ENCODE measurements around the gene KIAA0825.

KIAA0825 gene

DNA sequence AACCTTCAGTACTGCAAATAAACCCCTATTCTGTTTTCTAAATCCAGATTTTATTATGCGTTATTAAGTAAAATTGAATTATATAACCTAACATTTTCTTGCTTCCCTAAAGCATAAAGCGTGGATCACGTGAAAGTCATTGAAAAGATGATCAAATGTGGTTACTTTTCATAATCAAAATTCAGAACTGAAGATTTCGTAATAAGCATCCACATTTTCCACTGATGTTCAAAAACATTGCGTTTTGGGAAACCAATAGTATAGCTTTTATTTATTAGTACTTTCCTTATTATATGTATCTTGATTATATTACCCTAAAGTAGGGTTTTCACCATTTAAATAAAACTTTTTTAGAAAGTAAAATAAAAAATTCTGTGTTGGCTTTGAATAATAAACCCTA, 1.9 kb upstream of the KIAA0825 start:
- TF ChIP-seq, protein P1, sequence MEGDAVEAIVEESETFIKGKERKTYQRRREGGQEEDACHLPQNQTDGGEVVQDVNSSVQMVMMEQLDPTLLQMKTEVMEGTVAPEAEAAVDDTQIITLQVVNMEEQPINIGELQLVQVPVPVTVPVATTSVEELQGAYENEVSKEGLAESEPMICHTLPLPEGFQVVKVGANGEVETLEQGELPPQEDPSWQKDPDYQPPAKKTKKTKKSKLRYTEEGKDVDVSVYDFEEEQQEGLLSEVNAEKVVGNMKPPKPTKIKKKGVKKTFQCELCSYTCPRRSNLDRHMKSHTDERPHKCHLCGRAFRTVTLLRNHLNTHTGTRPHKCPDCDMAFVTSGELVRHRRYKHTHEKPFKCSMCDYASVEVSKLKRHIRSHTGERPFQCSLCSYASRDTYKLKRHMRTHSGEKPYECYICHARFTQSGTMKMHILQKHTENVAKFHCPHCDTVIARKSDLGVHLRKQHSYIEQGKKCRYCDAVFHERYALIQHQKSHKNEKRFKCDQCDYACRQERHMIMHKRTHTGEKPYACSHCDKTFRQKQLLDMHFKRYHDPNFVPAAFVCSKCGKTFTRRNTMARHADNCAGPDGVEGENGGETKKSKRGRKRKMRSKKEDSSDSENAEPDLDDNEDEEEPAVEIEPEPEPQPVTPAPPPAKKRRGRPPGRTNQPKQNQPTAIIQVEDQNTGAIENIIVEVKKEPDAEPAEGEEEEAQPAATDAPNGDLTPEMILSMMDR (IDR thresholded peaks at IDR 0.05; ENCODE audit: borderline replicate concordance, insufficient read depth, low read depth, low read length): no peak
- H3K4me3 ChIP-seq (ENCODE audit: low read depth, low read length): no peak overlapping the region

DNA sequence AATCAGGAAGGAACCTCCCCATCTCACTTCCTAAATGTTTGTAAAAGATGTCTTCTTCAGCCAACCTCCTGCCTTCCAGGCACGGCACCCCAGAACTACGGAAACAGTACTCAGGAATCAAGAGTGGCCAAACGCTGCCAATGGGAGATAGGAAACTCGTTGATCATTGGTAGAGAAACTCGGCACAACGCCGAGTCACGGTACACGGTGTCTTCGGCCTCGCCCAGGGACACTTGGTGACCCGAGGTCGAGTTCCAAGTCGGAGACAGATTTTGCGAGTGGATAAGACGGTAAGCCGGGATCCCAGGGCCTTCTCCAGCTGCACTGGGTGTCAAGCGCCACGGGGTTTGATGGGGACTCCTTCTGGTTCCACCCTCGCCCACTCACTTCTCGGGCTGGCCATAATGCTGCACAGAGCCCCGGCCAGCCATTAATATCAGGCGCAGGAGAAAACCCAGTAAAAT, 343 bp downstream of the KIAA0825 start:
- TF ChIP-seq, protein P1 (IDR thresholded peaks at IDR 0.05; ENCODE audit: borderline replicate concordance, insufficient read depth, low read depth, low read length): no peak

DNA sequence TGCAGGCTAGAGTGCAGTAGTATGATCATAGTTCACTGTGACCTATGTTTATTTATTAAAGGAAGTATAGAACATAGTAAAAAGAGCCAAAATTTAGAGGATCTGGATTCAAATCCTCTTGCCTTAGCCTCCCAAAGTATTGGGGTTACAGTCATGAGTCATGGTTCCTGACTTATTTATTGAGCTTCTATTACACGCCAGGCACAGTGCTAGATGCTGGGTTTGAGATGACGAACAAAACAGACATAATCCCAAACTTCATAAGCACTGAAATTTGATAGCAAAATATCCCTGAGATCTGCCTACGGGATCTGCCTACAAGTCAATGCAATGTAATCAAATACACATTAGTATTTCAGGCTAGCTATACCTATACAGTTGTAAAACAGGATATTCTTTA, 2.5 kb downstream of the KIAA0825 start:
- TF ChIP-seq, protein P1 (IDR thresholded peaks at IDR 0.05; ENCODE audit: borderline replicate concordance, insufficient read depth, low read depth, low read length): no peak
- H3K4me3 ChIP-seq (ENCODE audit: low read depth, low read length): no peak overlapping the region

More for the DNA sequence above, 343 bp downstream of the KIAA0825 start:
- peak overlapping the region; percentile 81 for H3K4me3 ChIP-seq (ENCODE audit: low read depth, low read length)

DNA sequence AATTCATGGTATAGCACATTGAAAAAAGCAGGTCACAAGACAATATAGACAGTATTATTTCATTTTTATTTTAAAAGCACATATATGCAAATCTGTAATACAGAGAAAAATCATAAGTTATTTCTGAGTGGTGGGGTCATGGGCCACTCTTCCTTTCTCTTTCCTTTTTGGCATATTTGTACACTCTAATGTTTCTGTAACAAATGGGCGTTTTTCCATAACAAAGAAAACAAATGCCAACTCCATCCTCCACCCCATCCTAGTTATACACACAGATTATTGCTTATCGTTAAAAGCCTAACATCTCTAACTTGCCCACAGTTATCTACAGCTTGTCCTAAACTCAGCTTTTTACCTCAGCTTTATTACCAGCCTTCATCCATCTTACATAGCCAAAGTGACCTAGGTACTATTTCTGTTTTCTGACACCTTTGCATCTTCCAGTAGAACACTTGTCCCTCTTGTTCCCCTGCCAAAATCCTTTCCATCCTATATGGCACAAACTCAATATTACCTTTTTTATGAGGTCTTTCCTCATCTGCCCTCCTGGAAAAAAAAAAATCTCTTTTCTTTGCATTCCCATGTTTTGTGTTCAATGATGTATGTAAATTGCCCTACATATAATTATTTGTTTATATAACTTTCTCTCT, 4.1 kb downstream of the KIAA0825 start:
- TF ChIP-seq, protein P1 (IDR thresholded peaks at IDR 0.05; ENCODE audit: borderline replicate concordance, insufficient read depth, low read depth, low read length): no peak
- H3K4me3 ChIP-seq (ENCODE audit: low read depth, low read length): no peak overlapping the region

DNA sequence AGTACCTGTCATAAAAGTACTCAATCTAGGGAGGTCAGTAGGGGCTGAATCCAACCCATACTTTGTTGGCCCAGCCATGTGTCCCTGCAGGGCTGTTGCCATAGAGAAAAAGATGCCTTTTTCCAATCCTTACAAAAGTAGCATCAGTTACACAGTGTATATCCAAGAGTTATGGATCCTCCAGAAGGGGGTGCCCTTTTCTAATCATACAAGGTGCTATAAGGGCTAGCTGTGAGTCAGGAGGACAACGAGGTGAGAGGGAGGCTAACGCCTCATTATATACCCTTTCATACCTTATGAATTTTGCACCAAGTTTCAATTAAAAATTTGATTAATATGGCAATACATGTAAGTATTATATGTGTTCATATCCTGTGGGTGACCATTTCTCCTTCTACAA, 4.8 kb downstream of the KIAA0825 start:
- no peak overlapping the region for H3K4me3 ChIP-seq (ENCODE audit: low read depth, low read length)
- TF ChIP-seq, protein P1 (IDR thresholded peaks at IDR 0.05; ENCODE audit: borderline replicate concordance, insufficient read depth, low read depth, low read length): no peak

DNA sequence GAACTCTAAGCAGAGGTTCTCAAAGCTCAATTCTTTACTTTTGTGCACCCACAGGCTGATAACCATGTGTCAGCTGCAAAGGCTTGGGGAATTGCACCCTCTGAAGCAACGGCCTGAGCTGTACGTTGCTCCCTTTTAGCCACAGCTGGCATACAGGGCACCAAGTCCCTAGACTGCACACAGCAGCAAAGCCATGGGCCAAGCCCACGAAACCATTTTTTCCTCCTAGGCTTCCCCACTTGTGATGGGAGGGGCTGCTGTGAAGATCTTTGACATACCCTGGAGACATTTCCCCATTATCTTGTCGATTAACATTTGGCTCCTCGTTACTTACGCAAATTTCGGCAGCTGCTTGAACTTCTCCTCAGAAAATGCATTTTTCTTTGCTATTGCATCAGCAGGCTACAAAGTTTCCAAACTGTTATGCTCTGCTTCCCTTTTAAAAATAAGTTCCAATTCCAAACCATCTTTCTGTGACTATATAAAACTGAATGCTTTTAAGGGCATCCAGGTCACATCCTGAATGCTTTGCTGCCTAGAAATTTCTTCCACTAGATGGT, 23.0 kb downstream of the KIAA0825 start:
- TF ChIP-seq, protein P1 (IDR thresholded peaks at IDR 0.05; ENCODE audit: borderline replicate concordance, insufficient read depth, low read depth, low read length): no peak
- H3K4me3 ChIP-seq (ENCODE audit: low read depth, low read length): no peak overlapping the region

All from GM12875 (cell line).